GM18507 (cell line): ENCODE data around the gene FAM89B.

Experiments used
- DNase-seq: peaks from one replicate; pipeline ENCODE4 v3.0.0; 2011; ENCODE audit warnings: low read depth; ENCODE audit not compliant: insufficient read length; ENCODE audit errors: extremely low spot score
- FAIRE-seq: peaks from 2 replicates; lab custom pipeline; 2011; peaks lifted over from hg19 to GRCh38; lab: Jason Lieb, UNC

The FAM89B gene

DNA sequence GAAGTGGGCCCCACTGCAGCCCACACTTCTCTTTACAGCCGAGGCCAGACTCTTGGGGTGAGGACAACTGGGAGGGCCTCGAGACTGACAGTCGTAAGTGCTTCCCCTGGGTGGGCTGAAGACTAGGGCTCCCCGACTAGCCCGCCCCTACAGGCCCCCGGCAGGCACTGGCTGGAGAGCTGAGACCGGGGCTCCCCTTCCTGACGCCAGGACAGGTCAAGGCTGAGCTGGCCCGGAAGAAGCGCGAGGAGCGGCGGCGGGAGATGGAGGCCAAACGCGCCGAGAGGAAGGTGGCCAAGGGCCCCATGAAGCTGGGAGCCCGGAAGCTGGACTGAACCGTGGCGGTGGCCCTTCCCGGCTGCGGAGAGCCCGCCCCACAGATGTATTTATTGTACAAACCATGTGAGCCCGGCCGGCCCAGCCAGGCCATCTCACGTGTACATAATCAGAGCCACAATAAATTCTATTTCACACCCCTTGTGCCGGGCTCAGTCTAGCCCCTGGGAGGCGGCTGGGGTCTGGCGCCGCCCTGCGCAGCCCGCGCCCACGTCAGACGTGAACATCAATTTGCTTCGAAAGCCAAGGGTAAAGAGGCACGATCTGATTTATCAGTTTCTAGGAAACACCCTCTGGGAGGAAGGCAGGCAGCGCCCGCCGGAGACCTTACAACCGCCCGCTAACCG, 34.0 kb upstream of the FAM89B start:
- FAIRE-seq (no peak), DNase-seq (no peak)

DNA sequence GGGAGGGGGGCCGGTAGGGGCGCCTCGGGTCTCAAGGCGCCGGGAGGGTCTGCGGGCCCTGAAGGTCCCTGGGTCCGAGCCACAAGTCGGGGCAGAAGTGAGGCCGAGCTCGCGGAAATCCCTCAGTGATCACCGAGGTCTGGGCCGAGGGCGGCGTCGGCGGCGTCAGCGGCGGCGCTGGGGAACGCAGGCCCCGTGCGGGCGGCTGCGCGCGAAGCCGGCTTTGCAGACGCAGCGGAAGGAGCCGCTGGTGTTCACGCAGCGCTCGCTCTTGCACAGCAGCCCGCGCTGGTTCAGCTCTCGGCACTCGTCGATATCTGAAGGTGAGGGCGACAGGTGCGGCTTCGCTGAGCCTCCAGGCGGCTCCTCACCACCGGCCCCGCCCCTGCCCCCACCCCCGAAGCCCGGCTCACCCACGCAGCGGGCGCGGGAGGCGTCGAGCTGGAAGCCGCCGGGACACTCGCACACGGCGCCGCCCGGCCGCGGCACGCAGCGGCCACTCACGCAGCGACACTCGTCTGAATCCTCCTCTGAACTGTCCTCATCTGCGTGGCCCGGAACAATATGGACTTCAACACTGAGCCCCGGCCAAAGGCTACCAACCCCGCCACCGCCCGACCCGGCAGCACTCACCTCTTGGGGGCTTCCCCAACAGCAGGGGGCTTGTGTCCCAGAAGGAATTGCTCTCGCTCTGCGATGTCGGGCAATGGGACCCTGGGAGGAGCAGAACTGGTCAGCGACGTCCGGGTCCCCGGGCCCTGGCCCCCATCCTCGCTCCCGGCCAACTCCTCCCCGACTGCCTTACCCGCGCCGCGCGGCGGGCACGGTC, 33.2 kb upstream of the FAM89B start:
- FAIRE-seq, result no peak
- DNase-seq, result no peak

DNA sequence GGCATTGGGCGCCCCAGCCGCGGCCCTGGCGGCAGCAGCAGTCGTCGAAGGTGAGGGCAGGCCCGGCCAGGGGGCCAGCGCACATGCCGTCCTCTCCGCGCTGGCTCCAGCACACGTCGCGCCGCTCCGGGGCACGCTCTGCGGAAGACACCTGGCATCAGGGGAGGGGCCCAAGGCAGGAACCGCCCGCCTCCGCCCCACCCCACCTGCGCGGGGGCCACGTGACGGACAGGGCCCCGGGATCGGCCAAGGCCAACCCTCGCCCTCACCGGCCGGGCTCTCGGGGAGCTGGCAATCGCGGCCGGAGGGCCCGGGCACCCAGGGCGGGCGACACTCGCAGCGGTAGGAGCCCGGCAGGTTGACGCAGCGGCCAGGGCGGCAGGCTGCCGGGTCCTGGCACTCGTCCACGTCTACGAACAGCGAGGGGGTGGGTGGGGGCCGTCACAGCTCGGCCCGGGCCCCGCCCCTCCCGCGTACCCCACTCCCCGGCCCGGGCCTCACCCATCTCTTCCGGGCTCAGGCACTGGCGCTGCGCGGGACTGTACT, 32.5 kb upstream of the FAM89B start:
- FAIRE-seq, result no peak
- DNase-seq, result peak; percentile 59

DNA sequence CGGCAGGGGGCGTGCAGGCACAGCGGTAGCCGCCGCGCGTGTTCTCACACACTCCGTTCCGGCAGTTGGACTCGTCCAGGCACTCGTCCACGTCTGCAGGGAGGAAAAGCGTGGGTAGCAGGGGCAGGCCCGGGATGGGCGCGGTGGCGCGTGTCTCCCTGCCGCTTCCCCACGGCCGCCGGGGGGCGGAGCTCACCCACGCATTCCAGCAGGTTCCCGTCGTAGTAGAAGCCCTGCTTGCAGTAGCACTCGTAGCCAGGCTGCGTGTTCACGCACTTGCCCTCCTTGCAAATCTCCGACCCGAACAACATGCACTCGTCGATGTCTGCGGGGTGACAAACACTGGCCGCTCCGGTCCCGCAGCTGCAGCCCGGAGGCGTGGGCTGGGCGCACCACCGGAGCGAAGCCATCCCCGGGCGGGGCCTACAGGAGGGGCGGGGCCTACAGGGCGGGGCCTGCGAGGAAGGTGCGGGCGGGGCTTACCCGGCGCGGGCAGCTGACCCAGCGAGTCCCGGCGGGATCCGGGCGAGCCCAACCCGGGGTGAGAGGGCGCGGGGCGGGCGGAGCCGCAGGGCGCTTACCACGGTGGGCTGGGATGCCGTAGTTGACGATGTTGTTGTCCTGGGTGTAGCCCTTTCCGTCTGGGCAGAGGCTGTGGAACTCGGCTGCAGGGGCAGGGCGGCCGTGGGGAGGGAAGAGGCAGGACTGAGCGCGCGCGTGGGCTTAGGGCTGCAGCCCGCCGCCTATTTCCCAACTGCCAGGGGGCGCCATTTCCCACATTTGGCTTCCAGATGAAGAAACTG, 31.8 kb upstream of the FAM89B start:
- FAIRE-seq, result peak; percentile 87
- peak; percentile 96 for DNase-seq

DNA sequence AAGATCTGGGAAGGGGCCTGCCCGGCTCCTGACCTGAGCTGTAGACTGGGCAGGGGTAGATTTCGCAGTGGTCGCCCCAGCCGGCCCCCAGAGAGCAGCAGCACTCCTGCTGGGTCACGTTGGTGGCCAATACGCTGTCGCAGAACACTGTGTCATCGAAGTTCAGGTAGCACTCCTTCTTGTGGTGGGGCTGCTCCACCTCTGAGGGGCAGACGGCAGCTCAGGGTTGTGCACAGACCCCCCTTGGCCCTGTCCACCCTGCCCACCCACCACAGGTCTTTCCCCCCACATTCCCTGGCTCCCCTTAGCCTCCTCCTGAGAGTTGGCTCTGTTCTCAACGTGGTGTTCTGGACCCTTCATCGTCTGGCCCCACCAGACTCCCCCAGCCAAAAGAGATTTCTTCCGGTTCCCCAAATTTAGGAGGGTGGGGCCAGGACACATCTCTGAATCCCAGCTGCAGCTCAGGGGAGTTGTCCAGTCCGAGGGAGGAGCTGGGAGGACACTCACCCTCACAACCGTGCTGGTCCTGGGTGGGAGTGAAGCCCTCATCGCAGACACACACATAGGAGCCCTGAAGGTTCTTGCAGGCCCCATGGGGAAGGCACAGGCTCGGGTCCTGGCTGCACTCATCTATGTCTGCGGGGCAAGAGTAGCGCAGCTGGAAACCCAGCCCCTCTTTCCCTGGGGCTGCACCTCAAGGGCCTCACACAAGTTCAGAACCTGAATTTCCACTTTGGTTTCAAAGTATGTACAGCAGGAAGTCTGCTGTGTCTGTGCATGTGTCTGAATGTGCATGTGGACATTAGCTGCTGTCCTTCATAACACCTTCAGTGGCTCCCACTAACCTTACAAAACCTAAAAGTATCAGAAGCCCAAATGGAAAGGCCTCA, 31.0 kb upstream of the FAM89B start:
- DNase-seq (no peak), FAIRE-seq (no peak)

DNA sequence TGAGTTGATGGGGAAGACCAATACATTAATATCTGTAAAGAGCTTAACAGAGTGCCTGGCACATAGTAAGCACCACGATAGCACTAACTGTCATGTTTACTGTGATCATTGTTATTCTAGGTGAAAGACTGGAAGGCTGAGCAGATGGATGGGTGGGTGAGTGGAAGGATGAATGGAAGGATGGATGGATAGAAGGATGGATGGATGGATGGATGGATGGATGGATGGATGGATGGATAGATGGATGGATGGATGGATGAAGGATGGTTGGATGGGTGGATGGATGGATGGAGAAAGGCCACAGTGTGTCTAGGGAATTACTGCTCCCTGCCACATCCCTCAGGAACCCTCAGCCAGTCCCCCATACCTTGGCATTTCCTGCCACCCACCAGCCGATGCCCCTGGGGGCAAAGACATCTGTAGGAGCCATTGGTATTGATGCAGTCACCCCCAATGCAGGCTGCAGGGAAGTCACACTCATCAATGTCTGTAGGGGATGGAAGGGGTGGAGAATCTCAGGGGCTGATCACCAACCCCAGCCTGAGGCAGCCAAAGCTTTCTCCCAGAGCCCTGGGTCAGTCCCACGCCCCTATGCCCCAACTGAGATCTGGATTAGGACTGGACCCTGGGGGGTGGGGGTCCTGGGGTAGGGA, 29.5 kb upstream of the FAM89B start:
- no peak for FAIRE-seq
- no peak for DNase-seq

DNA sequence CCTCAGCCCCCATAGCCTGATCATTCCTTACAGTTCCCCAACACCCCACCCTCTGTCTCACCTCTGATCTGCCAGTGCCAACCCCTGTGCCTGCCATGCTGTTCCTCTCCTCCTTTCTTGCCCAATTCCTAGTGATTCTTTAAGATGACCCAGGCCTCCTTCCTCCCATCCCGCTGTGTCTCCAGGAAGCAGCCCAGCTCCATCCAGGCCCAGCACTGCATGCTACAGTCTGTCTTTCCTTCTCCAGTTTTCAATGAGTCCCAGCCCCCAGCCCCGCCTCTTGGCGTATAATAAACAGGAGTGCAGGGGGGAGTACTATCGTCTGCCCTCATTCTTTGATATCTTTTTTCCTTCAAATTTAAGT, 26.5 kb upstream of the FAM89B start:
- FAIRE-seq, result no peak

DNA sequence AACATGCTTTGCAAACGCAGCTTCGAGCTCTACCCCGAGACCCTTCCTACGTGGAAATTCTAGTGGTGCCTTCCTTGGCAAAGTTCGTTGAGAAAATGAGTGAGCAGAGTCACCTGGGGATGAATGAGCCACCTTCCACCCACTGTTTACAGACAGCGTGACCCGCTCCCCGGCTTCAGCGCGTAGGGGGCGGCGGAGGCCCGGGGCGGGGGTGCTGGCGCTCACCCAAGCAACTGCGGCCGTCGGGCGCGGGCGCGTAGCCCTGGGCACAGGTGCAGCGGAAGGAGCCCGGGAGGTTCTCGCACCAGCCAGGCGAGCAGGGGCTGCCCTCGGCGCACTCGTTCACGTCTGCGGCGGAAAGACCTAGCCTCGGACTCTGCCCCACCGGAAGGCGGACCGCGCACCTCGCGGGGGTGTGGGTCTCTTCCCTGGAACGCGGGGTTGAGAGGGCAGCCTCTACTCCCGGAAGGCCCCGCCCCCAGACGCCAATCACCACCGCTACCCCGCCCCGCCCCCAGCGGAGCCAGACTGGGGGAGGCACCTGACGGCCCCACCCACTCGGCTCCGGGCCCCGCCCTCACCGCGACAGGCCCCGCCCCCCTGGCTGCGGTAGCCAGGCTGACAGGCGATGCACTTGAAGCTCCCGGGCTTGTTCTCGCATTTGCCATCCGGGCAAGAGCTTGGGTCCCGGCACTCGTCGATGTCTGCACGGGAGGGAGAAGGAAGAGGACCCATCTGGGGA, 25.9 kb upstream of the FAM89B start:
- DNase-seq, result peak; percentile 95

More for the DNA sequence above, 26.5 kb upstream of the FAM89B start:
- DNase-seq, result no peak

DNA sequence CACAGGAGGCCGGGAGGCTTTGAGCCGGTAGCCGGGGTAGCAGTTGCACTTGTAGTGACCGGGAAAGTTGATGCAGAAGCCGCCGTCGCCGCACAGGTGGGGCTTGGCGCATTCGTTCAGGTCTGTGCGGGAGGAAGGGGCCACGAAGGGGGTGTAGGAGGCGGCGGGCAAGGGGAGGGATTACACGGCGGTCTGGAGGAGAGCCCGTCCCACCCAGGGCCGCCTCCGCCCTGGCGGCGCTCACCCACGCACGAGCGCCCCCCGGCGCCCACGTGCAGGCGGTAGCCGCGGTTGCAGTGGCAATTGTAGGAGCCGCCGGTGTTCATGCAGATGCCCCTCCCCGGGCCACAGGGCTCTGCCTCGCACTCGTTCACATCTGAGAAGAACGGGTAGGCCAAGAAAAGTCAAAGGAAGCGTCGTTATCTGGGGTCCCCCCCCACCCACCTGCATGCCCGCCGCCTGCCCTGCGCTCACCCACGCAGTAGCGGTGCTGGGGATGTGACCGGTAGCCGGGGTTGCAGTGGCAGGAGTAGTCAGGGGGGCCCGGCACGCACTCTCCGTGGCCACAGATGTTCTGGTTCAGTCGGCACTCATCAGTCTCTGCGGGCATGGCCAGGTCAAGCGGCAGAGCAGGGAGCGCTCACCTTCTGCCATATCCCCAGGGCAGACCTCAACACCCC, 24.8 kb upstream of the FAM89B start:
- FAIRE-seq, result no peak
- no peak for DNase-seq

More for the DNA sequence above, 25.9 kb upstream of the FAM89B start:
- FAIRE-seq, result peak; percentile 76

DNA sequence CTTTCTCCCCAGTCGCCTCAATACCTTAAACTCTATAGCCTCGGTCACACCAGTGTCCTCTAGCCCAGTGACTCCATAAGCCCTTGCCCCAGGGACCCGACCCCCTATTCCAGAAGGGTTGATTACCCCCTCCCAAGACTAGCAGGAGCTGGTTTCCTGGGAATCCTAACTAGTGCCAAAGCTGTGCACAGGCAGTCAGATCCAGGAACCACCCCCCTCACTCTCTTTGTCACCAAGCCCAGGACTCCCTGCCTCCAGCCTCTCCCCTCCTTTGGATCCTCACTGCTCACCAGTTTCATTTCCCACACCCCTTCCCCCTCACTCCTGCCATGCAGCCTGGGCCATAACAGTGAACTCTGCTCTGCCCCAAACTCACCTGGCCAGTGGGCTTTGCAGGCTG, 23.9 kb upstream of the FAM89B start:
- no peak for DNase-seq
- no peak for FAIRE-seq

DNA sequence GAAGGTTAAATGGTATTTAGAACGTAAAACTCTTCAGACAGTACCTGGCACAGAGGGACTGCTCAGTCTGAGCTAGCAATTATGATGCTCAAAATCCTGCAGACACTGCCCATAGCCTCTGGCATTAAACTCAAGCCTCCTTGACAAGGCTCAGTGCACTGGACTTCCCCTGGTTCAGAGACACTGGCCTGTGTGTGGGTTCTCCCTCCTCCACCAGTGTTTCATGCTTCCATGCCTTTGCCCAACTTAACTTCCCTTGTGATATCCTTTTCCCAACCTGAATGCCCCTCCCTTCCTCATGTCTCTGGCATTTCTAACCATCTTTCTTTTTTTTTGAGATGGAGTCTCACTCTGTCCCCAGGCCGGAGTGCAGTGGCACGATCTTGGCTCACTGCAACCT, 23.2 kb upstream of the FAM89B start:
- FAIRE-seq, result no peak
- no peak for DNase-seq

DNA sequence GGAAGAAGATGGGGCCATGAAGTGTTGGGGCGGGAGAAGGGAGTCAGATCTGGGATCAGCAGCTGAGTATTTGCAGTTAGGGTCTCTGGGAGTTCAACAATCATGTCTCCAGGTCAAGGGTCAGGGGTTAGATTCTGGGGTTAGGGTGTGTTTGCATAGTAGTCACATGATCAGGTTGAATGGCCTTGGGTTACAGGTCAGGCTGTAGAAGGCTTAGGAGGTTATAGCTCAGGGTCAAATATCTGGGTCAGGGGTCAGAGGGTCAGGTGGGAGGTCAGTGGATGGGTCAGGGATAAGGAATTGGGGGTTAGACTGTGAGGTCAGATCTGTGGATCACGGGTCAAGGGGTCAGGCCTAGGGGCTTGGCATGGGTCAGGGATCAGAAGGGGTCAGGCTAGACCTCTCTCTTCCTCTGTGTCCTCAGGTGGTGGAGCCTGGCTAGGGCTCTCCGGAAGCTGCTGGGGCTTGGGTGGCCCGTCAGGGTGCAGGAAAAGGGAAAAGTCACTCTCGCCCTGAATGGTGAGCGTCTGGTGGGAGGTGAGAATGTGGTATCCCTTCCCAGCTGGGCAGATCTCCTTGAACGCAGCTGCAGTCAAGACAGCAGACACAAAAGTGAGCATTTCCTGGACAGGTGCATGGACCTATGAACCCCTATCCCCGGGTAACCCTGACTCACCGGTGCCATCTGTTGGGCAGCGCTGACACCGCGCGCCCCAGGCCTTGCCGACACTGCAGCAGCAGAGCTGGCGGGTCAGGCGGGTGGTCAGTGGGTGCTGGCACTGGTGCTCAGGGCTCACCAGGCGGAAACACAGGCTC, 20.6 kb upstream of the FAM89B start:
- DNase-seq (peak; percentile 55), FAIRE-seq (peak; percentile 80)

DNA sequence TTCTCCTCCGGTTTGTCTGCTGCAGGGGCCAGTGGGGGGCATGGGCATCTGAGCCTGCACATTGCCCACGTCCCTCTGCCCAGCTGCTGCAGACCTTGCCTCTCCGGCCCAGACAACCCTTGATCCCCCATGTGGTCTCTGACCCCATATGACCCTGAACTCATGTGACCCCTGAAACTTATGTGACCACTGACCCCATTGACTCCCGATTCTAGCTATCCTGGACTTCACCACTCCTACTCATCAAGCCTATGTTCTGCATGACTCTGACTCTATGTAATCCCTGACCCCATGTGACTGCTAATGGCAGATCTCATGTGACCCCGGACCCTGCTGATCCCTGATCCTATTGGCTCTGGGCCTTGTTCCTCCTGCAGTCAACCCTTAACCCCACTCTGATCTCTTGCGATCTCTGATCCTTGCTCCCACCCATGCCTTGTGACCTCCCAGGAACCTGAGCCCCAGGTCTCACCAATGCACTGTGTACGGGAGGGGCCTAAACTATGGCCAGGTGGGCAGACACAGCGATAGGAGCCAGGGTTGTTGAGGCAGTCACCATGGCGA, 19.9 kb upstream of the FAM89B start:
- DNase-seq (no peak), FAIRE-seq (no peak)

DNA sequence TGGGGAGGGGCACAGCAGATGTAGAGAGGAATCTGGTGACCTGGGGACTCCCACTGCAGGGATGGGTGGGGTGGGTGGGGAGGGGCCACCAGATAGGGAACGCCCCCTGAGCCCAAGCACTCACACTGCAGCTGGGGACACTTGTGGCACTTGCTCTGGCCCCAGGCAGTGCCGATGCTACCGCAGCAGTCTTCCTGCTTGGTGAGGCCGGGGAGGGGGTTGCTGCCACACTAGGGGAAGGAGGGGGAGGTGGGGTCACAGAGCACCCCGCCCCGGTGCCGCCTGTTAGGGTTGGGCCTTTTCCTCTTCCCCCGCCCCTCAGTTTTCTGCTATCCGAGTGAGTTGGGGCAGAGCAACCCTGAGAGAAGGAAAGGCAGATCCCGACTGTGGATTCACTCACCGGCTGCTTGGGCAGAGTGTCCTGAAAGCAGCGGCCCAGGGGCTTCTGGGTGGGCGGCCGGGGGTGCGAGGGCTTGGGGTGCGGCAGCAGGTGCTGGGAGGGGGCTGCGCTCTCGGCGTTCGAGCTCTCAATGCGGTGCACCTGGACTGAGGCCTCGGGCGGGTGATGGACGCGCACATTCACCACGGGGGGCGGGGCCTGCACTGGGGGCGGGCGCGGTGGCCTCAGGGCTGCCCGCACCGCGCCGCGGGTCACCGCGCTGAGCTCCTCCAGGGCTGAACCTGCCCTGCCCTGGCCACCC, 18.9 kb upstream of the FAM89B start:
- no peak for FAIRE-seq
- DNase-seq, result no peak

DNA sequence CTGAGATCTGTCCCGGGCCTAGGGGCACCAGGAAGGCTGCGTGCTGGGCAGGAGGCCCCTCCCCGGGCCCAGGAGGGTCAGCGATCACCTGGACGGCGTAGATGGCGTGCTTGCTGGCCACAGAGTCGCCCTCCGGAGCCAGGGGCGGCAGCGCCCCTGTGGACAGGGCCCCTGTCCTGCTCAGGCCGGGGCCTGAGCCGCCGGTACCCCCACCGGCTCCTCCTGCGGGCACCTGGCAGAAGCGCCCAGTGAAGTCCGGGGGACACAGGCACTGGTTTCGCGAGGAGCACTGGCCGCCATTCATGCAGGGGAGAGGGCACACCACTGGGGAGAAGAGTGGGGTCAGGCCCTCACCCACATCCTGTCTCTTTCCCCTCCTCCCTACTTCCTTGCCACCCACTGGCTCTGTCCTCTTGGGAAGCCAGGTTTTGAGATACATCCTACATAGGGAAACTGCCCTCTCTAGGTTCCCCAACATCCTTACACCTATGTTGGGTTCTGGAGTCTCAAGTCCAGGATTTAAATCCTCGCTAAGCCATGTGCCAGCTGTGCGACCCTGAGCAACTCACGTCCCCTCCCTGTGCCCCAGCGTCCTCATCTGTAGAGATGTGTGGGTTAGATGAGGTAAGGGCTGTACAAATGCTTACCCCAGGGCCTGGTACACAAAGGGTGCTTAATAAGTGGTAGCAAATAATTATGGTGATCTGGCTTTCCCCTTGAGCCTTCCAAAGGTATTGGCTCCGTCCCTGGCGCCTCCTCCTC, 18.1 kb upstream of the FAM89B start:
- DNase-seq (no peak), FAIRE-seq (no peak)
